ENCODE results near the gene ARHGAP25. TPM values are rescaled to one million over a fixed set of nuclear protein-coding genes. Genes with fewer than 3 reads are reported as not detected.

ARHGAP25 gene
- total and polyA plus RNA-seq, 2 donors (not counting 3 experiments of a cell fraction or from before 2014, with no cell fraction given) = 0.50 to 2.0 TPM

GRCh38 chr2:68733365-68733764, 1.2 kb upstream of the ARHGAP25 start:
- BruUV-seq (replicated peaks) = no TSS peak
- no peaks in the 10 kb centered on the region for H4K20me1 ChIP-seq (replicated peaks; ENCODE audit: control insufficient read depth, extremely low read depth, insufficient read depth, low read length)
- ChIA-PET CTCF (interaction anchor here (0.8 to 3.4 kb wide), 6 partner anchors 12 to 192 kb away, joined by 3 to 16 read pairs (median 7); no protein-coding TSS in a partner anchor), POLR2A (no interaction called here)
- FAIRE-seq (no peak), DNase-seq (ENCODE audit: low read depth, low spot score) (no peak)
- H3K36me3 ChIP-seq (ENCODE audit: control insufficient read depth in 2 of 2, extremely low read depth in 1 of 2, insufficient read depth in 2 of 2, low read length in 2 of 2) = no peaks in the 10 kb centered on the region
- no peaks in the 10 kb centered on the region for H3K9me1 ChIP-seq (replicated peaks; ENCODE audit: control insufficient read depth, extremely low read depth, insufficient read depth, low read length)
- dilution Hi-C loops (cut with MboI; ENCODE audit: extremely low pct_ligation_motif_present, low sequenced_read_pairs) (loop anchor here (25.0 kb wide), 1 partner anchor 204 kb away; no protein-coding TSS in a partner anchor), intact Hi-C loops (cut with micrococcal nuclease) (no loop called here)
- H3K4me3 ChIP-seq (replicated peaks in 1 of 3; ENCODE audit: insufficient read depth in 1 of 3, low read depth in 1 of 3, low read length in 3 of 3) = no peak overlapping the region
- no peaks in the 10 kb centered on the region for H3K79me2 ChIP-seq (ENCODE audit: control insufficient read depth, insufficient read depth, low read length)
- peaks cover 26 to 34% of the 10 kb centered on the region in 2 experiments for H3K27me3 ChIP-seq (ENCODE audit: control insufficient read depth in 2 of 2, insufficient read depth in 2 of 2, low read length in 2 of 2)
- no peak overlapping the region for H3K27ac ChIP-seq (ENCODE audit: insufficient read depth, low read depth, low read length)
- TF ChIP-seq POLR2AphosphoS5 (IDR thresholded peaks at IDR 0.05; ENCODE audit: insufficient read depth, low read depth, low read length) (no peak), MAX (IDR thresholded peaks at IDR 0.05; ENCODE audit: insufficient read depth, insufficient read length) (no peak), MYC (IDR thresholded peaks at IDR 0.05; ENCODE audit: low read depth, low read length) (no peak)
- no peaks in the 10 kb centered on the region for H3K4me1 ChIP-seq (ENCODE audit: control insufficient read depth, extremely low read depth, insufficient read depth, low read length)
- H3K4me2 ChIP-seq (ENCODE audit: insufficient read depth, low read length) = no peak overlapping the region
- no peak overlapping the region for H3K9ac ChIP-seq (replicated peaks; ENCODE audit: extremely low read depth, insufficient read depth, low read length)
- no peaks in the 10 kb centered on the region for H3K9me3 ChIP-seq (replicated peaks; ENCODE audit: control insufficient read depth, insufficient read depth, low read length)
- no peak overlapping the region for H2AFZ ChIP-seq (ENCODE audit: low read depth, low read length)

- no peak for TF ChIP-seq GATA2 (IDR thresholded peaks at IDR 0.05; ENCODE audit: insufficient read depth, insufficient read length, low read depth, low read length)
- no peak for TF ChIP-seq POLR2A (IDR thresholded peaks at IDR 0.05; ENCODE audit: low read depth, low read length)
- TF ChIP-seq POLR2AphosphoS5 (IDR thresholded peaks at IDR 0.05; ENCODE audit: insufficient read depth, low read depth, low read length) = no peak
- no peak for TF ChIP-seq EZH2 (IDR thresholded peaks at IDR 0.05; ENCODE audit: borderline replicate concordance, low read depth, low read length, severe bottlenecking)
- no peak for TF ChIP-seq MYC (IDR thresholded peaks at IDR 0.05; ENCODE audit: low read depth, low read length)
- no peak for TF ChIP-seq JUN (IDR thresholded peaks at IDR 0.05; ENCODE audit: borderline replicate concordance, insufficient read depth, insufficient read length, low read depth)
- TF ChIP-seq FOS (IDR thresholded peaks at IDR 0.05; ENCODE audit: borderline replicate concordance, insufficient read depth, low read length) = no peak
- TF ChIP-seq CTCF (IDR thresholded peaks at IDR 0.05; ENCODE audit: extremely low read depth in 1 of 2, insufficient read depth in 1 of 2, low read depth in 1 of 2, low read length in 2 of 2) = no peak
- no peak for TF ChIP-seq MAX (IDR thresholded peaks at IDR 0.05; ENCODE audit: insufficient read depth, insufficient read length)
- no peaks in the 10 kb centered on the region for H3K9me3 ChIP-seq (replicated peaks; ENCODE audit: control insufficient read depth, insufficient read depth, low read length)
- FAIRE-seq (no peak), DNase-seq (ENCODE audit: low read depth, low spot score) (no peak)
- no peaks in the 10 kb centered on the region for H3K36me3 ChIP-seq (ENCODE audit: control insufficient read depth in 2 of 2, extremely low read depth in 1 of 2, insufficient read depth in 2 of 2, low read length in 2 of 2)
- POLR2A ChIA-PET = no interaction called here
- H4K20me1 ChIP-seq (replicated peaks; ENCODE audit: control insufficient read depth, extremely low read depth, insufficient read depth, low read length) = no peaks in the 10 kb centered on the region
- H3K27me3 ChIP-seq (ENCODE audit: control insufficient read depth in 2 of 2, insufficient read depth in 2 of 2, low read length in 2 of 2) = peaks cover 26 to 34% of the 10 kb centered on the region in 2 experiments
- intact Hi-C loops (cut with micrococcal nuclease) (no loop called here), dilution Hi-C loops (cut with MboI; ENCODE audit: extremely low pct_ligation_motif_present, low sequenced_read_pairs) (loop anchor here (25.0 kb wide), 1 partner anchor 203 kb away; no protein-coding TSS in a partner anchor)
- H3K4me2 ChIP-seq (ENCODE audit: insufficient read depth, low read length) = no peak overlapping the region
- H3K9ac ChIP-seq (replicated peaks; ENCODE audit: extremely low read depth, insufficient read depth, low read length) = no peak overlapping the region
- H2AFZ ChIP-seq (ENCODE audit: low read depth, low read length) = no peak overlapping the region
- no peaks in the 10 kb centered on the region for H3K9me1 ChIP-seq (replicated peaks; ENCODE audit: control insufficient read depth, extremely low read depth, insufficient read depth, low read length)
- H3K27ac ChIP-seq (ENCODE audit: insufficient read depth, low read depth, low read length) = no peak overlapping the region
- CTCF ChIA-PET = interaction anchor here (1.0 to 3.4 kb wide), 4 partner anchors 11 to 246 kb away, joined by 3 to 16 read pairs (median 6); no protein-coding TSS in a partner anchor
- BruUV-seq (replicated peaks) = no TSS peak
- no peak overlapping the region for H3K4me3 ChIP-seq (replicated peaks in 1 of 3; ENCODE audit: insufficient read depth in 1 of 3, low read depth in 1 of 3, low read length in 3 of 3)
- H3K4me1 ChIP-seq (ENCODE audit: control insufficient read depth, extremely low read depth, insufficient read depth, low read length) = no peaks in the 10 kb centered on the region
- H3K79me2 ChIP-seq (ENCODE audit: control insufficient read depth, insufficient read depth, low read length) = no peaks in the 10 kb centered on the region
These were observed 435 bp upstream of the ARHGAP25 start for GRCh38 chr2:68734176-68734575.

Data from endothelial cell of umbilical vein (primary cell).